ENCODE data around the gene ELMO1.

The ELMO1 gene

DNA sequence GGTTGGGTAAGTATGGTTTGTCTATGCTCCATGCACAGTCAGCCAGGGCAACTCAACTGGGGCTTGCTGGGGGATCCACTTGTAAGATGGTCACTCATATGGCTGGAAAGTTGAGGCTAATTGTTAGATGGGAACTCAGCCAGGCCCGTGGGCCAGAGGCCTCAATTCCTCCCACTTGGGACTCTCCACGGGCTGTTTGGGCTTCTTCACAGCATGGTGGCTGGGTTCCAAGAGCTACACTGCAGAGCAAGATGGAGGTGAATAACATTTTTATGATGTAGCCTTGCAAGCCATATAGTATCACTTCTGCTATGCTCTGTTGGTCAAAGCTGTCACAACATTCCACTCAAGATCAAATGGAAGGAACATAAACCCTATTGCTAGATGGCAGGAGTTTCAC lies 39.2 kb downstream of the ELMO1 start:
- no peak overlapping the region for H3K4me2 ChIP-seq (ENCODE audit: low read length)
- H4K8ac ChIP-seq (ENCODE audit: low read depth, low read length), result no peak overlapping the region
- no peak overlapping the region for H2BK5ac ChIP-seq (ENCODE audit: low read depth, low read length, poor library complexity)
- peaks cover 2% of the 10 kb centered on the region for H3K79me2 ChIP-seq (ENCODE audit: control insufficient read depth, insufficient read depth, low read length, poor library complexity)
- H2AK5ac ChIP-seq (ENCODE audit: low read length), result no peak overlapping the region
- H2AFZ ChIP-seq (ENCODE audit: insufficient read depth, low read length, poor library complexity), result no peak overlapping the region
- H3K4ac ChIP-seq (ENCODE audit: low read depth, low read length), result no peak overlapping the region
- H4K12ac ChIP-seq (ENCODE audit: low read depth, low read length), result no peak overlapping the region
- H3K9me3 ChIP-seq (ENCODE audit: insufficient read depth, low read depth, low read length), result no peaks in the 10 kb centered on the region
- no peak overlapping the region for H4K91ac ChIP-seq (ENCODE audit: low read depth, low read length)
- H2BK12ac ChIP-seq (ENCODE audit: low read length), result no peak overlapping the region
- no peaks in the 10 kb centered on the region for H3K27me3 ChIP-seq (ENCODE audit: insufficient read depth, low read length)
- no peaks in the 10 kb centered on the region for H3K79me1 ChIP-seq (ENCODE audit: low read length)
- H3K14ac ChIP-seq (ENCODE audit: low read length), result no peak overlapping the region
- no peak for DNase-seq
- H3K9ac ChIP-seq (ENCODE audit: low read length), result no peak overlapping the region
- no peak overlapping the region for H2BK120ac ChIP-seq (ENCODE audit: insufficient read depth, low read length, poor library complexity)
- no CpG with 5 or more reads among the region's 2 CpGs for WGBS (ENCODE audit: extremely low coverage, insufficient coverage, insufficient read length)
- no peak overlapping the region for H3K18ac ChIP-seq (ENCODE audit: low read length)
- no peak overlapping the region for H3K27ac ChIP-seq (ENCODE audit: low read depth, low read length)
- H3K4me1 ChIP-seq (ENCODE audit: control insufficient read depth in 1 of 2, insufficient read depth in 2 of 2, low read length in 2 of 2), result peaks cover 2 to 6% of the 10 kb centered on the region in 2 experiments
- H3K4me3 ChIP-seq (ENCODE audit: low read depth, low read length), result no peak overlapping the region
- H3K36me3 ChIP-seq (ENCODE audit: control insufficient read depth in 1 of 2, insufficient read depth in 2 of 2, low read length in 2 of 2), result peaks cover 6 to 8% of the 10 kb centered on the region in 2 experiments
- H3K23ac ChIP-seq (ENCODE audit: low read length), result no peak overlapping the region

DNA sequence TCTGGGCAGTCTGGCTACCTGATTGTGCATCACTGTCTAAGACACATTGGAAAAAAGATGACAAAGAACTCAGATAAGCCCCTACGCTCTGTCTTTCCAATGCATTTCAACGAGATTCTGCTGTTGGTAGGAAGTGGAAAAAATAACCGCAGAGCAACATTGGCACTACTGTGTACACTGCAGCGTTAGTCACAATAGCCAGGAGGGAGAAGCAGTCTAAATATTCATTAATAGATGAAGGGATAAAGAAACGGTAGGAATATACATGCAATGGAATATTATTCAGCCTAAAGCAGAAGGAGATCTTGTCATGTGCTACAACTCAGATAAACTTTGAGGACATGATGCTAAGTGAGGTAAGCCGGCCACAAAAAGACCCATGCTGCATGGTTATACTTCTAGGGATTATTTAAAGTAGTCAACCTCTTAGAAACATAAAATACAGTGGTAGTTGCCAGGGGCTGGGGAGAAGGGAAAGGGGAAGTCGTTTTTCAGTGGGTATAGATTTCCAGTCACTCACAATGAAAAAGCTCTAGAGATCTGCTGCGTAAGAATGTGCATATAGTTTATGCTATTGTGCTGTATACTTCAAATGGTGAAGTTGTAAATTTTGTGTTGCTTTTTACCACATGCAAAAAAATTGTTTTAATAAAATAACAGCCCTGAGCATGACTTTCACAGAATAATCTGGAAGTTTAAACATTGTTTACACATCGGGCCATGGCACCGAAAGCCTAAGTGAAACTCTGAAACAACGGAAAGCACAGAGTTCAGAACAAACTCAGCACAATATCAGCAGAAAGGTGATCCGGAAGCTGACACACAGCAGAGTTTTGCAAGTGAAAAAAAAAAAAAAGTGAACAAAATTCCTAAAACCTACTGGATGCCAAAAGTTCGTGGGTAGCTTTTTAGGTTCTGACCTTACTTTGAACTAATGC lies 40.1 kb downstream of the ELMO1 start:
- Histone ChIP-seq H3K18ac (ENCODE audit: low read length) (no peak overlapping the region), H3K79me1 (ENCODE audit: low read length) (no peaks in the 10 kb centered on the region), H4K91ac (ENCODE audit: low read depth, low read length) (no peak overlapping the region), H3K4ac (ENCODE audit: low read depth, low read length) (no peak overlapping the region), H2BK5ac (ENCODE audit: low read depth, low read length, poor library complexity) (no peak overlapping the region), H4K8ac (ENCODE audit: low read depth, low read length) (no peak overlapping the region), H3K14ac (ENCODE audit: low read length) (no peak overlapping the region), H3K4me3 (ENCODE audit: low read depth, low read length) (no peak overlapping the region), H3K23ac (ENCODE audit: low read length) (no peak overlapping the region), H3K9me3 (ENCODE audit: insufficient read depth, low read depth, low read length) (no peaks in the 10 kb centered on the region), H3K79me2 (ENCODE audit: control insufficient read depth, insufficient read depth, low read length, poor library complexity) (peaks cover 2% of the 10 kb centered on the region), H3K36me3 (ENCODE audit: control insufficient read depth in 1 of 2, insufficient read depth in 2 of 2, low read length in 2 of 2) (peaks cover 6% of the 10 kb centered on the region in 2 experiments), H3K4me1 (ENCODE audit: control insufficient read depth in 1 of 2, insufficient read depth in 2 of 2, low read length in 2 of 2) (peaks cover 2 to 6% of the 10 kb centered on the region in 2 experiments), H4K12ac (ENCODE audit: low read depth, low read length) (no peak overlapping the region), H2BK120ac (ENCODE audit: insufficient read depth, low read length, poor library complexity) (no peak overlapping the region), H3K27me3 (ENCODE audit: insufficient read depth, low read length) (no peaks in the 10 kb centered on the region), H3K27ac (ENCODE audit: low read depth, low read length) (no peak overlapping the region), H2AK5ac (ENCODE audit: low read length) (no peak overlapping the region), H3K4me2 (ENCODE audit: low read length) (no peak overlapping the region), H3K9ac (ENCODE audit: low read length) (no peak overlapping the region), H2AFZ (ENCODE audit: insufficient read depth, low read length, poor library complexity) (no peak overlapping the region), H2BK12ac (ENCODE audit: low read length) (no peak overlapping the region)
- WGBS (ENCODE audit: extremely low coverage, insufficient coverage, insufficient read length), result no CpG with 5 or more reads among the region's 13 CpGs
- peak in 1 of 2 donors; percentile 14 for DNase-seq

DNA sequence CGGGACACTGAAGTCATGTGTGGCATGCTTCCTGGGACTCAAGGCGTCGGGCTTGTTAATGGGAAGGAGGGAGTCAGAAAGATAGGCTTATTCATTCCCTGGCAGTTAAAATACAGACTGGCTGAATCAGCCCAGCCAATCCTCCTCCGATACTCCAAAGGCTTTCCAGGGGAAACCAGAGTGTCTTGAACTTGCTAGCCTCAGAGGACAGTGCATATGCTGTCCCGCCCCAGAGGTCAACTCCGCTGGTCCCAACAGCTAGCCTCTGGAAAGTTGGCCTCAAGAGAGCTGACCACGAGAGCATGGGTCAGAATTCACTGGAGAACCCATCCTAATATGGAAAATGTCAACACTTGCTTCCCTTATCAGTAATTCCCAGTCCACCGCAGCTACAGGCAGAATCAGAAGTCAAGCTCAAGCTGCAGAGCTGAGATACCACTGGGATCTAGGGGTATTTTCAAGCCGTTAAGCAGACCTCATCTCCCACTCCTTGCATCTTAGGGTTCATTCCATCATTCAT lies 43.0 kb downstream of the ELMO1 start:
- Histone ChIP-seq H4K91ac (ENCODE audit: low read depth, low read length) (no peak overlapping the region), H2AK5ac (ENCODE audit: low read length) (no peak overlapping the region), H2AFZ (ENCODE audit: insufficient read depth, low read length, poor library complexity) (no peak overlapping the region), H3K23ac (ENCODE audit: low read length) (no peak overlapping the region), H3K27me3 (ENCODE audit: insufficient read depth, low read length) (no peaks in the 10 kb centered on the region), H3K4ac (ENCODE audit: low read depth, low read length) (no peak overlapping the region), H3K9me3 (ENCODE audit: insufficient read depth, low read depth, low read length) (no peaks in the 10 kb centered on the region), H3K4me1 (ENCODE audit: control insufficient read depth in 1 of 2, insufficient read depth in 2 of 2, low read length in 2 of 2) (peaks cover 2 to 6% of the 10 kb centered on the region in 2 experiments), H3K79me2 (ENCODE audit: control insufficient read depth, insufficient read depth, low read length, poor library complexity) (peaks cover 2% of the 10 kb centered on the region), H3K18ac (ENCODE audit: low read length) (no peak overlapping the region), H3K4me2 (ENCODE audit: low read length) (no peak overlapping the region), H4K8ac (ENCODE audit: low read depth, low read length) (no peak overlapping the region), H2BK5ac (ENCODE audit: low read depth, low read length, poor library complexity) (no peak overlapping the region), H4K12ac (ENCODE audit: low read depth, low read length) (no peak overlapping the region), H3K79me1 (ENCODE audit: low read length) (no peaks in the 10 kb centered on the region), H2BK12ac (ENCODE audit: low read length) (no peak overlapping the region), H3K27ac (ENCODE audit: low read depth, low read length) (no peak overlapping the region), H3K4me3 (ENCODE audit: low read depth, low read length) (no peak overlapping the region), H2BK120ac (ENCODE audit: insufficient read depth, low read length, poor library complexity) (no peak overlapping the region), H3K14ac (ENCODE audit: low read length) (no peak overlapping the region), H3K36me3 (ENCODE audit: control insufficient read depth in 1 of 2, insufficient read depth in 2 of 2, low read length in 2 of 2) (peaks cover 2 to 5% of the 10 kb centered on the region in 2 experiments), H3K9ac (ENCODE audit: low read length) (no peak overlapping the region)
- no peak for DNase-seq
- no CpG with 5 or more reads among the region's 9 CpGs for WGBS (ENCODE audit: extremely low coverage, insufficient coverage, insufficient read length)

DNA sequence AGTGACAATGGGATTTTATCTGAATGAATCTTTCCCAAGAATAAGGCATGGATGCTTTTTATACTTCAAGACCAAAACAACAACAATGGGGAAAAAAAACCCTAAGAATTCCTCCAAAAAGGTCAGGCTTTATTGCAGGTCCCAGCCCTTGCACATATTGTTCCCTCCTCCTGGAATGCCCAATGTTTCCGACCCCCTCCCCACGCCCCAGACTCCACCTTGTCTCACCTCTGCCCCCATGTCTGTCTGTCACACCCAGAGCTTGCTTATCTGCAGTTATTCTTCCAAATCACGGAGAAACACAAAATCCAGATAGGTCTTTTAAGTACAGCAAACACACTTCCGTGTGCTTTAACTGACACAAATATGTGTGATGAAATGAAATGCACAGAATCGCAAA lies 43.5 kb downstream of the ELMO1 start:
- Histone ChIP-seq H3K18ac (ENCODE audit: low read length) (no peak overlapping the region), H3K23ac (ENCODE audit: low read length) (no peak overlapping the region), H3K14ac (ENCODE audit: low read length) (no peak overlapping the region), H3K9ac (ENCODE audit: low read length) (no peak overlapping the region), H4K8ac (ENCODE audit: low read depth, low read length) (no peak overlapping the region), H3K27ac (ENCODE audit: low read depth, low read length) (no peak overlapping the region), H3K36me3 (ENCODE audit: control insufficient read depth in 1 of 2, insufficient read depth in 2 of 2, low read length in 2 of 2) (peaks cover 2 to 5% of the 10 kb centered on the region in 2 experiments), H3K4me1 (ENCODE audit: control insufficient read depth in 1 of 2, insufficient read depth in 2 of 2, low read length in 2 of 2) (peaks cover 2 to 6% of the 10 kb centered on the region in 2 experiments), H4K91ac (ENCODE audit: low read depth, low read length) (no peak overlapping the region), H2AK5ac (ENCODE audit: low read length) (no peak overlapping the region), H3K9me3 (ENCODE audit: insufficient read depth, low read depth, low read length) (no peaks in the 10 kb centered on the region), H2BK12ac (ENCODE audit: low read length) (no peak overlapping the region), H2BK120ac (ENCODE audit: insufficient read depth, low read length, poor library complexity) (no peak overlapping the region), H3K27me3 (ENCODE audit: insufficient read depth, low read length) (no peaks in the 10 kb centered on the region), H3K4me3 (ENCODE audit: low read depth, low read length) (no peak overlapping the region), H2AFZ (ENCODE audit: insufficient read depth, low read length, poor library complexity) (no peak overlapping the region), H3K79me2 (ENCODE audit: control insufficient read depth, insufficient read depth, low read length, poor library complexity) (peaks cover 2% of the 10 kb centered on the region), H2BK5ac (ENCODE audit: low read depth, low read length, poor library complexity) (no peak overlapping the region), H4K12ac (ENCODE audit: low read depth, low read length) (no peak overlapping the region), H3K4ac (ENCODE audit: low read depth, low read length) (peak overlapping the region; percentile 59), H3K4me2 (ENCODE audit: low read length) (no peak overlapping the region), H3K79me1 (ENCODE audit: low read length) (no peaks in the 10 kb centered on the region)
- DNase-seq, result no peak
- WGBS (ENCODE audit: extremely low coverage, insufficient coverage, insufficient read length), result no CpG with 5 or more reads among the region's 5 CpGs

All from trophoblast cell (in vitro differentiated cells and primary cell).